HepG2 (cell line): ENCODE data around the gene THSD8. TPM values are rescaled to one million over a fixed set of nuclear protein-coding genes. Genes with fewer than 3 reads are reported as not detected.

ENCODE experiments used
- ADNP ChIP-seq: sonication (generic); formaldehyde crosslinking; IDR thresholded peaks from 2 replicates; pipeline ENCODE4 v1.4.0; 2020; ENCODE audit warnings: missing genetic modification reagents
- AGO1 ChIP-seq: fragments of 200-400 bp; formaldehyde crosslinking; IDR thresholded peaks from 2 replicates; pipeline ENCODE4 v1.6.1; 2017; ENCODE audit warnings: mild to moderate bottlenecking, low read depth, low read length, moderate library complexity; ENCODE audit not compliant: poor library complexity, severe bottlenecking
- ELF4 ChIP-seq: sonication (generic); formaldehyde crosslinking; IDR thresholded peaks from 2 replicates; pipeline ENCODE4 v1.5.0; 2020; ENCODE audit warnings: missing genetic modification reagents, mild to moderate bottlenecking, moderate library complexity, borderline replicate concordance
- FOXJ3 ChIP-seq: sonication (generic); formaldehyde crosslinking; IDR thresholded peaks from 2 replicates; pipeline ENCODE4 v1.4.0; 2020; ENCODE audit warnings: missing genetic modification reagents, mild to moderate bottlenecking, borderline replicate concordance
- HMG20A ChIP-seq: IDR thresholded peaks from 2 replicates; pipeline ENCODE4 v1.6.1; 2016; ENCODE audit warnings: borderline replicate concordance
- KLF6 ChIP-seq: IDR thresholded peaks from 2 replicates; pipeline ENCODE4 v1.8.0; 2016; ENCODE audit warnings: missing biosample characterization, missing genetic modification reagents
- PAWR ChIP-seq: sonication (generic); formaldehyde crosslinking; IDR thresholded peaks from 2 replicates; pipeline ENCODE4 v1.4.0; 2020; ENCODE audit warnings: missing genetic modification reagents, mild to moderate bottlenecking, borderline replicate concordance
- PBX3 ChIP-seq: sonication (generic); formaldehyde crosslinking; IDR thresholded peaks from 2 replicates; pipeline ENCODE4 v1.8.1; 2023; ENCODE audit warnings: missing genetic modification reagents, inconsistent platforms, borderline replicate concordance
- SAFB2 ChIP-seq: sonication (generic); formaldehyde crosslinking; IDR thresholded peaks from 2 replicates; pipeline ENCODE4 v1.5.1; 2020; ENCODE audit warnings: missing genetic modification reagents, low read depth, mild to moderate bottlenecking, borderline replicate concordance
- SMC3 ChIP-seq: IDR thresholded peaks from 2 replicates; pipeline ENCODE4 v1.6.1; 2011; ENCODE audit warnings: low read length, improper control_type of control experiment
- SNAPC5 ChIP-seq: sonication (generic); formaldehyde crosslinking; IDR thresholded peaks from 2 replicates; pipeline ENCODE4 v1.8.1; 2023; ENCODE audit warnings: mild to moderate bottlenecking, missing genetic modification reagents, borderline replicate concordance
- SPEN ChIP-seq: sonication (generic); formaldehyde crosslinking; IDR thresholded peaks from 2 replicates; pipeline ENCODE4 v1.5.1; 2020; ENCODE audit warnings: low read depth, mild to moderate bottlenecking, missing genetic modification reagents
- XBP1 ChIP-seq: sonication (generic); formaldehyde crosslinking; IDR thresholded peaks from 2 replicates; pipeline ENCODE4 v1.5.0; 2020; ENCODE audit warnings: missing genetic modification reagents
- ZBTB38 ChIP-seq: sonication (generic); formaldehyde crosslinking; IDR thresholded peaks from 2 replicates; pipeline ENCODE4 v1.5.1; 2020; ENCODE audit warnings: mild to moderate bottlenecking, missing genetic modification reagents
- ZBTB7A ChIP-seq: sonication (generic); formaldehyde crosslinking; IDR thresholded peaks from 2 replicates; pipeline ENCODE4 v1.8.0; 2022; ENCODE audit warnings: mild to moderate bottlenecking, missing genetic modification reagents
- ZFY ChIP-seq: sonication (generic); formaldehyde crosslinking; IDR thresholded peaks from 2 replicates; pipeline ENCODE4 v1.4.0; 2020; ENCODE audit warnings: missing genetic modification reagents
- ZKSCAN5 ChIP-seq: sonication (generic); formaldehyde crosslinking; IDR thresholded peaks from 2 replicates; pipeline ENCODE4 v1.5.1; 2020; ENCODE audit warnings: mild to moderate bottlenecking, missing genetic modification reagents
- ZNF274 ChIP-seq: sonication (generic); formaldehyde crosslinking; IDR thresholded peaks from 2 replicates; pipeline ENCODE4 v1.5.1; 2020; ENCODE audit warnings: mild to moderate bottlenecking, missing genetic modification reagents
- ZNF329 ChIP-seq: sonication (generic); formaldehyde crosslinking; IDR thresholded peaks from 2 replicates; pipeline ENCODE4 v1.9.0; 2021; ENCODE audit warnings: low read depth, mild to moderate bottlenecking, missing genetic modification reagents
- ZNF614 ChIP-seq: IDR thresholded peaks from 2 replicates; pipeline ENCODE4 v1.6.1; 2018; ENCODE audit warnings: missing biosample characterization, missing genetic modification reagents, inconsistent platforms, borderline replicate concordance
- ZNF660 ChIP-seq: sonication (generic); formaldehyde crosslinking; IDR thresholded peaks from 2 replicates; pipeline ENCODE4 v1.5.1; 2020; ENCODE audit warnings: mild to moderate bottlenecking, low read depth, missing genetic modification reagents, borderline replicate concordance
- ZNF746 ChIP-seq: sonication (generic); formaldehyde crosslinking; IDR thresholded peaks from 2 replicates; pipeline ENCODE4 v1.8.0; 2022; ENCODE audit warnings: mild to moderate bottlenecking, missing genetic modification reagents
- ZNF75D ChIP-seq: sonication (generic); formaldehyde crosslinking; IDR thresholded peaks from 2 replicates; pipeline ENCODE4 v1.8.1; 2023; ENCODE audit warnings: missing genetic modification reagents, mild to moderate bottlenecking, borderline replicate concordance
- ZNF776 ChIP-seq: sonication (generic); formaldehyde crosslinking; IDR thresholded peaks from 2 replicates; pipeline ENCODE4 v1.4.0; 2020; ENCODE audit warnings: mild to moderate bottlenecking, missing genetic modification reagents
- ZNF784 ChIP-seq: sonication (generic); formaldehyde crosslinking; IDR thresholded peaks from 2 replicates; pipeline ENCODE4 v1.5.1; 2020; ENCODE audit warnings: missing genetic modification reagents, mild to moderate bottlenecking, borderline replicate concordance
- ZNF816 ChIP-seq: sonication (generic); formaldehyde crosslinking; IDR thresholded peaks from 2 replicates; pipeline ENCODE4 v1.8.0; 2022; ENCODE audit warnings: missing genetic modification reagents, mild to moderate bottlenecking, borderline replicate concordance
- polyA plus RNA-seq, 8 experiments: library from polyadenylated mRNA; depleted of rRNA in 3 of 8; stranded (reverse) in 7 of 8; unstranded in 1 of 8; fragments of >200 nt; fragmentation: Illumina TruSeq in 4 of 8; extraction: Trizol in 4 of 8; gene quantifications; 2 replicates each; pipeline versions ENCODE4 v1.2.1 to v1.2.3, GENCODE V29; 2011 to 2016; ENCODE audit warnings: low read depth in 4 of 8, missing spikeins in 1 of 8, mixed read lengths in 1 of 8; ENCODE audit not compliant: insufficient read depth in 1 of 8
- total RNA-seq, 5 experiments: library from RNA; depleted of rRNA; stranded (reverse); fragments of >200 nt; fragmentation: Illumina TruSeq; extraction: Trizol; gene quantifications; 2 replicates each; pipeline ENCODE4 v1.2.3, GENCODE V29; 2016; ENCODE audit warnings: low read depth in 1 of 5

Gene THSD8
- total and polyA plus RNA-seq, 2 of the 13 experiments (the other 11 are each of a cell fraction or from before 2014, with no cell fraction given), result 4.8 to 14.9 TPM

- TF ChIP-seq ZFY (CRISPR knock-in tag) (peak; percentile 37; the same call in 1 of the 2 replicates), ZKSCAN5 (CRISPR knock-in tag) (no peak), HMG20A (CRISPR knock-in tag) (no peak), PAWR (CRISPR knock-in tag) (no peak), XBP1 (no peak), ZNF784 (CRISPR knock-in tag) (no peak), KLF6 (0 out of 2 replicates have a peak, but pooled peaks have one; percentile 39), ZNF776 (no peak), FOXJ3 (no peak), SNAPC5 (no peak), ZBTB38 (peak; percentile 65; the same call in 1 of the 2 replicates), SMC3 (peak; percentile 40; the same call in 1 of the 2 replicates), ZBTB7A (CRISPR knock-in tag) (no peak), ELF4 (no peak), ZNF75D (CRISPR knock-in tag) (no peak), SAFB2 (CRISPR knock-in tag) (0 out of 2 replicates have a peak, but pooled peaks have one; percentile 63), PBX3 (CRISPR knock-in tag) (no peak), ADNP (CRISPR knock-in tag) (no peak), SPEN (peak; percentile 79), ZNF660 (CRISPR knock-in tag) (no peak), ZNF816 (CRISPR knock-in tag) (no peak), ZNF746 (CRISPR knock-in tag) (no peak), AGO1 (peak; percentile 85), ZNF329 (CRISPR knock-in tag) (no peak), ZNF614 (CRISPR knock-in tag) (no peak), ZNF274 (CRISPR knock-in tag) (no peak)
Measured at GRCh38 chr19:12847159-12848139, 45.6 kb downstream of the THSD8 start (continued).
